ENCODE measurements around the gene PKDREJ. TPM values are rescaled to one million over a fixed set of nuclear protein-coding genes. Genes with fewer than 3 reads are reported as not detected.

Gene PKDREJ
- total RNA-seq, 4 donors from 2014 or later: 0.11 to 0.34 (median 0.34) TPM; not detected in 1

- H3K4me3 ChIP-seq: no peak overlapping the region
- peaks cover 57% of the 10 kb centered on the region for H3K4me1 ChIP-seq
- TF ChIP-seq EP300 (IDR thresholded peaks at IDR 0.05): no peak
- TF ChIP-seq, protein P1, sequence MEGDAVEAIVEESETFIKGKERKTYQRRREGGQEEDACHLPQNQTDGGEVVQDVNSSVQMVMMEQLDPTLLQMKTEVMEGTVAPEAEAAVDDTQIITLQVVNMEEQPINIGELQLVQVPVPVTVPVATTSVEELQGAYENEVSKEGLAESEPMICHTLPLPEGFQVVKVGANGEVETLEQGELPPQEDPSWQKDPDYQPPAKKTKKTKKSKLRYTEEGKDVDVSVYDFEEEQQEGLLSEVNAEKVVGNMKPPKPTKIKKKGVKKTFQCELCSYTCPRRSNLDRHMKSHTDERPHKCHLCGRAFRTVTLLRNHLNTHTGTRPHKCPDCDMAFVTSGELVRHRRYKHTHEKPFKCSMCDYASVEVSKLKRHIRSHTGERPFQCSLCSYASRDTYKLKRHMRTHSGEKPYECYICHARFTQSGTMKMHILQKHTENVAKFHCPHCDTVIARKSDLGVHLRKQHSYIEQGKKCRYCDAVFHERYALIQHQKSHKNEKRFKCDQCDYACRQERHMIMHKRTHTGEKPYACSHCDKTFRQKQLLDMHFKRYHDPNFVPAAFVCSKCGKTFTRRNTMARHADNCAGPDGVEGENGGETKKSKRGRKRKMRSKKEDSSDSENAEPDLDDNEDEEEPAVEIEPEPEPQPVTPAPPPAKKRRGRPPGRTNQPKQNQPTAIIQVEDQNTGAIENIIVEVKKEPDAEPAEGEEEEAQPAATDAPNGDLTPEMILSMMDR (IDR thresholded peaks at IDR 0.05): no peak
- TF ChIP-seq POLR2A (IDR thresholded peaks at IDR 0.05): no peak
- no peak for TF ChIP-seq POLR2AphosphoS5 (IDR thresholded peaks at IDR 0.05)
- WGBS: 79% methylated on average over 22 of the region's 23 CpGs
- no peaks in the 10 kb centered on the region for H3K27me3 ChIP-seq
- no peak for DNase-seq (ENCODE audit: low spot score in 2 of 2)
- peaks cover 29% of the 10 kb centered on the region for H3K36me3 ChIP-seq
- H3K27ac ChIP-seq: no peak overlapping the region
- H3K9me3 ChIP-seq: no peaks in the 10 kb centered on the region
These were observed 28.0 kb upstream of the PKDREJ start for GRCh38 chr22:46290843-46291785.

- H3K4me3 ChIP-seq: no peak overlapping the region
- peaks cover 49% of the 10 kb centered on the region for H3K4me1 ChIP-seq
- no peak for DNase-seq (ENCODE audit: low spot score in 2 of 2)
- H3K36me3 ChIP-seq: peaks cover 35% of the 10 kb centered on the region
- no peaks in the 10 kb centered on the region for H3K27me3 ChIP-seq
- 85% methylated on average over 17 of the region's 17 CpGs for WGBS
- no peak overlapping the region for H3K27ac ChIP-seq
- H3K9me3 ChIP-seq: no peaks in the 10 kb centered on the region
- TF ChIP-seq, protein P1 (IDR thresholded peaks at IDR 0.05): no peak
- no peak for TF ChIP-seq POLR2A (IDR thresholded peaks at IDR 0.05)
- TF ChIP-seq EP300 (IDR thresholded peaks at IDR 0.05): no peak
- no peak for TF ChIP-seq POLR2AphosphoS5 (IDR thresholded peaks at IDR 0.05)
These were observed 27.1 kb upstream of the PKDREJ start for GRCh38 chr22:46290121-46290842.

DNA sequence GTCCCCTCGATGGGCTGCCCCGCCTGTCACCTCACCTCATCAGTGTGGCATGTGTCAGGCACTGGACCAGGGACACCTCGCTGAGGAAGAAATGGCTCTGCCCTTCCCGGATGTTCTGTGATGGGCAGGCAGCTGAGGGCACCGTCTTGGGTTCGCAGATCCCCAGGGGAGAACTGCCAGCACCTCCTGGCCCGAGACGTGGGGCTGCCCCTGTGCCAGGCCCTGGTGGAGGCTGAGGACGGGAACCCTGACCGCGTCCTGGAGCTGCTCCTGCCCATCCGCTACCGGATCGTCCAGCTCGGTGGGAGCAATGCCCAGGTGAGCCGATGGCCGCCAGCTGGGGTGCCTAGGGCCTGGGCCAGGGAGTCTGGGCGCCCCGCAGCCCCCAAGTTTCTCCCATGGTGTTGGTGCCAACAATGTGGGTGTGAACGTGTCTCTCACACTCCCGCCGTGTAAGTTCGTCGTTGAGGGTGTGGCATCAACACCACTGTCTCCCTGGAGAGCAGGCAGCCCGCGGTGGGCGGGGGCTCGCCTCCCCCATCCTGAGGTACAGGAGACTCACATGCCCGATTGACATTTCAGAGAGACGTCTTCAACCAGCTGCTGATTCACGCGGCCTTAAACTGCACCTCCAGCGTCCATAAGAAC, 26.2 kb upstream of the PKDREJ start:
- Histone ChIP-seq H3K4me1 (peaks cover 48% of the 10 kb centered on the region), H3K27ac (no peak overlapping the region), H3K27me3 (no peaks in the 10 kb centered on the region), H3K36me3 (peaks cover 44% of the 10 kb centered on the region), H3K4me3 (no peak overlapping the region), H3K9me3 (no peaks in the 10 kb centered on the region)
- DNase-seq (ENCODE audit: low spot score in 2 of 2): no peak
- TF ChIP-seq, protein P1 (IDR thresholded peaks at IDR 0.05): no peak
- WGBS: 59% methylated on average over 9 of the region's 33 CpGs

DNA sequence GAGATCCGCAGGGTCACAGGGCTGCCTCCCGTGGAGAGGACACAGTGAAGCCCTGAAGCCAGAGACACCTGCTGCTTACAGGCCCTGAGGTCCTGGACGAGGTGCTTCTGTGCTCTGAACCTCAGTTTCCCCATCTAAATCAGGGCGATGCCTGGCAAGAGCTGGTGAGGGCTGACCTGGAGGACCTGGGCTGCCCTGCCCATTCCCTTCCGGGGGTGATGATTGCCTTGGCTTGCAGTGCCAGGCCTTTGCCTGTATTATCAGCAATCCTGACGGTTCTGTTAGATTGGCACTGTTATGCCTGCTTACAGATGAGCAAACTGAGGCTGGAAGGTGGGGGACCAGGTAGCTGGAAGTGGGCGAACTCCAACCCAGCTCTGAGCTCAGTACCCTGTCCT, 25.7 kb upstream of the PKDREJ start:
- no peak overlapping the region for H3K27ac ChIP-seq
- H3K4me1 ChIP-seq: peaks cover 48% of the 10 kb centered on the region
- H3K9me3 ChIP-seq: no peaks in the 10 kb centered on the region
- 86% methylated on average over 6 of the region's 7 CpGs for WGBS
- no peak for TF ChIP-seq EP300 (IDR thresholded peaks at IDR 0.05)
- no peak for TF ChIP-seq POLR2AphosphoS5 (IDR thresholded peaks at IDR 0.05)
- TF ChIP-seq, protein P1 (IDR thresholded peaks at IDR 0.05): no peak
- no peak for TF ChIP-seq POLR2A (IDR thresholded peaks at IDR 0.05)
- H3K36me3 ChIP-seq: peaks cover 49% of the 10 kb centered on the region
- DNase-seq (ENCODE audit: low spot score in 2 of 2): no peak
- H3K27me3 ChIP-seq: no peaks in the 10 kb centered on the region
- no peak overlapping the region for H3K4me3 ChIP-seq

Data from suprapubic skin (tissue), 4 donors.